H1 (cell line): ENCODE data around the gene IQCF2. TPM values are rescaled to one million over a fixed set of nuclear protein-coding genes. Genes with fewer than 3 reads are reported as not detected.

Experiments used
- CTCF ChIA-PET: fragments of 300-600 bp; sonication (Branson Sonifier 250); formaldehyde crosslinking; loops from one replicate; lab custom pipeline; 2021; ENCODE audit not compliant: partially characterized antibody; lab: Charles Lee
- POLR2A ChIA-PET: fragments of 300-600 bp; sonication (Branson Sonifier 250); formaldehyde crosslinking; loops from one replicate; lab custom pipeline; 2021; ENCODE audit warnings: inconsistent platforms; ENCODE audit not compliant: partially characterized antibody; lab: Charles Lee
- DNase-seq, 2 experiments: peaks; one replicate each; pipeline versions ENCODE4 v3.0.0 to v3.0.0-alpha.2; 2010 to 2022; ENCODE audit warnings: low spot score in 2 of 2, low read depth in 1 of 2, mixed read lengths in 1 of 2
- FAIRE-seq: peaks from 2 replicates; lab custom pipeline; 2011; peaks lifted over from hg19 to GRCh38; lab: Jason Lieb, UNC
- H2AFZ ChIP-seq: 2 replicates; pipeline ENCODE4 v1.8.1; 2012; ENCODE audit warnings: low read length, inconsistent platforms
- H2AK5ac ChIP-seq: 2 replicates; pipeline ENCODE4 v1.6.1; 2013; ENCODE audit warnings: low read depth, low read length
- H2BK120ac ChIP-seq: replicated peaks from 2 replicates; pipeline ENCODE3; 2013; ENCODE audit warnings: low read depth, low read length, inconsistent platforms
- H2BK12ac ChIP-seq: 2 replicates; pipeline ENCODE4 v1.6.1; 2013; ENCODE audit warnings: low read depth, low read length
- H2BK15ac ChIP-seq: 2 replicates; pipeline ENCODE4 v1.6.1; 2013; ENCODE audit warnings: low read length
- H2BK20ac ChIP-seq: 2 replicates; pipeline ENCODE4 v1.6.1; 2013; ENCODE audit warnings: low read length
- H2BK5ac ChIP-seq: 2 replicates; pipeline ENCODE4 v1.6.1; 2013; ENCODE audit warnings: low read depth, low read length
- H3K14ac ChIP-seq: 2 replicates; pipeline ENCODE4 v1.6.1; 2013; ENCODE audit warnings: inconsistent platforms; ENCODE audit not compliant: insufficient read length
- H3K18ac ChIP-seq: 2 replicates; pipeline ENCODE4 v1.6.1; 2013; ENCODE audit warnings: low read length; ENCODE audit errors: extremely low read depth
- H3K23ac ChIP-seq: 2 replicates; pipeline ENCODE4 v1.6.1; 2013; ENCODE audit warnings: inconsistent platforms; ENCODE audit not compliant: insufficient read length
- H3K23me2 ChIP-seq: 2 replicates; pipeline ENCODE4 v1.6.1; 2013; ENCODE audit warnings: low read depth, low read length
- H3K27ac ChIP-seq: 2 replicates; pipeline ENCODE4 v1.6.1; 2011; ENCODE audit warnings: low read depth, low read length, inconsistent platforms
- H3K27me3 ChIP-seq, 4 experiments: replicated peaks in 1 of 4; 1 replicate in 1 of 4; 2 replicates in 3 of 4; pipeline versions ENCODE4 v1.6.1 to v1.8.1; 2011 to 2013; ENCODE audit warnings: low read length in 3 of 4, mild to moderate bottlenecking in 3 of 4, inconsistent platforms in 2 of 4, mixed read lengths in 2 of 4, moderate library complexity in 1 of 4; ENCODE audit not compliant: control insufficient read depth in 3 of 4, insufficient read depth in 3 of 4; ENCODE audit errors: extremely low read depth in 1 of 4
- H3K36me3 ChIP-seq, 4 experiments: 2 replicates each; pipeline versions ENCODE4 v1.6.1 to v1.8.1; 2011 to 2013; ENCODE audit warnings: mild to moderate bottlenecking in 4 of 4, low read length in 3 of 4, moderate library complexity in 2 of 4, control low read depth in 1 of 4, inconsistent platforms in 1 of 4; ENCODE audit not compliant: insufficient read depth in 4 of 4, control insufficient read depth in 2 of 4
- H3K4ac ChIP-seq: replicated peaks from 2 replicates; pipeline ENCODE3; 2013; ENCODE audit warnings: low read length, low read depth, mixed read lengths, inconsistent platforms; ENCODE audit not compliant: insufficient read length
- H3K4me1 ChIP-seq, 4 experiments: replicated peaks in 1 of 4; 1 replicate in 1 of 4; 2 replicates in 3 of 4; pipeline versions ENCODE4 v1.6.1 to v1.8.1; 2011 to 2013; ENCODE audit warnings: low read length in 3 of 4, inconsistent platforms in 2 of 4, mixed read lengths in 1 of 4; ENCODE audit not compliant: insufficient read depth in 4 of 4, control insufficient read depth in 3 of 4
- H3K4me2 ChIP-seq, 2 experiments: 2 replicates each; pipeline versions ENCODE4 v1.6.1 to v1.8.1; 2011 to 2013; ENCODE audit warnings: low read depth in 2 of 2, low read length in 2 of 2, control low read depth in 1 of 2, inconsistent platforms in 1 of 2, mild to moderate bottlenecking in 1 of 2; ENCODE audit not compliant: insufficient read depth in 1 of 2
- H3K4me3 ChIP-seq, 4 experiments: fragments of 200-600, 300-600 bp in 1 of 4; sonication (generic), shearing (Covaris generic), sonication (Bioruptor Twin) in 1 of 4; 2 replicates each; pipeline versions ENCODE4 v1.5.1 to v1.8.1; 2011 to 2016; ENCODE audit warnings: low read length in 4 of 4, low read depth in 3 of 4, control low read depth in 2 of 4, inconsistent platforms in 2 of 4, mild to moderate bottlenecking in 2 of 4, mixed read lengths in 1 of 4, moderate library complexity in 1 of 4; ENCODE audit not compliant: insufficient read depth in 2 of 4; ENCODE audit errors: extremely low read depth in 1 of 4
- H3K56ac ChIP-seq: replicated peaks from 2 replicates; pipeline ENCODE3; 2013; ENCODE audit warnings: low read depth, mild to moderate bottlenecking, mixed read lengths, low read length, inconsistent platforms; ENCODE audit not compliant: insufficient read length
- H3K79me1 ChIP-seq: 2 replicates; pipeline ENCODE4 v1.6.1; 2013; ENCODE audit warnings: low read depth, low read length, control low read depth
- H3K79me2 ChIP-seq, 2 experiments: 2 replicates each; pipeline versions ENCODE4 v1.6.1 to v1.8.1; 2012 to 2013; ENCODE audit warnings: low read length in 2 of 2, mild to moderate bottlenecking in 2 of 2, inconsistent platforms in 1 of 2; ENCODE audit not compliant: insufficient read depth in 2 of 2, control insufficient read depth in 1 of 2
- H3K9ac ChIP-seq, 4 experiments: replicated peaks in 1 of 4; 1 replicate in 1 of 4; 2 replicates in 3 of 4; pipeline versions ENCODE4 v1.6.1 to v1.8.1; 2011 to 2013; ENCODE audit warnings: low read depth in 3 of 4, low read length in 3 of 4, control low read depth in 2 of 4, mild to moderate bottlenecking in 2 of 4, moderate library complexity in 2 of 4, inconsistent platforms in 1 of 4; ENCODE audit errors: extremely low read depth in 1 of 4
- H3K9me3 ChIP-seq, 2 experiments: 2 replicates each; pipeline versions ENCODE4 v1.6.1 to v1.8.1; 2012 to 2013; ENCODE audit warnings: mild to moderate bottlenecking in 2 of 2, moderate library complexity in 2 of 2, control low read depth in 1 of 2, inconsistent platforms in 1 of 2, low read depth in 1 of 2, low read length in 1 of 2, mixed read lengths in 1 of 2; ENCODE audit not compliant: insufficient read depth in 2 of 2
- H4K20me1 ChIP-seq, 2 experiments: replicated peaks in 1 of 2; 2 replicates each; pipeline versions ENCODE3 to v1.8.1; 2011 to 2013; ENCODE audit warnings: inconsistent platforms in 2 of 2, low read length in 2 of 2, mild to moderate bottlenecking in 1 of 2; ENCODE audit not compliant: insufficient read depth in 2 of 2, control insufficient read depth in 1 of 2
- H4K5ac ChIP-seq: 2 replicates; pipeline ENCODE4 v1.6.1; 2013; ENCODE audit warnings: low read length, low read depth, mixed read lengths, inconsistent platforms; ENCODE audit not compliant: insufficient read length
- H4K8ac ChIP-seq: 2 replicates; pipeline ENCODE4 v1.8.0; 2013; ENCODE audit warnings: mild to moderate bottlenecking, moderate library complexity, low read length, inconsistent platforms; ENCODE audit not compliant: insufficient read depth; ENCODE audit errors: extremely low read depth
- H4K91ac ChIP-seq: replicated peaks from 2 replicates; pipeline ENCODE3; 2013; ENCODE audit warnings: low read length, mixed read lengths, inconsistent platforms; ENCODE audit not compliant: insufficient read length
- CTBP2 ChIP-seq: IDR thresholded peaks from 2 replicates; pipeline ENCODE4 v1.7.0; 2011; ENCODE audit warnings: borderline replicate concordance, mild to moderate bottlenecking, moderate library complexity, mixed read lengths, low read length; ENCODE audit not compliant: insufficient read depth, insufficient read length
- GABPA ChIP-seq: IDR thresholded peaks from 2 replicates; pipeline ENCODE4 v1.6.1; 2011; ENCODE audit warnings: mild to moderate bottlenecking, low read length, moderate library complexity, borderline replicate concordance; ENCODE audit not compliant: insufficient read depth
- POLR2A ChIP-seq, 2 experiments: IDR thresholded peaks; 1 replicate in 1 of 2; 2 replicates in 1 of 2; pipeline ENCODE4 v1.6.1; 2011; ENCODE audit warnings: low read depth in 2 of 2, low read length in 2 of 2, mild to moderate bottlenecking in 2 of 2; ENCODE audit errors: control extremely low read depth in 1 of 2
- POU5F1 ChIP-seq: IDR thresholded peaks from 2 replicates; pipeline ENCODE4 v1.6.1; 2011; ENCODE audit warnings: low read depth, mild to moderate bottlenecking, low read length, moderate library complexity
- RNF2 ChIP-seq: fragments of 200-900, 300-1000 bp; sonication (generic); IDR thresholded peaks from 2 replicates; pipeline ENCODE4 v1.7.1; 2016; ENCODE audit warnings: borderline replicate concordance, low read depth, mild to moderate bottlenecking, antibody characterized with exemption, low read length; ENCODE audit not compliant: poor library complexity, severe bottlenecking; ENCODE audit errors: missing control alignments
- SIRT6 ChIP-seq: IDR thresholded peaks from one replicate; pipeline ENCODE4 v1.7.1; 2012; ENCODE audit warnings: low read length, inconsistent platforms
- SP2 ChIP-seq: IDR thresholded peaks from 2 replicates; pipeline ENCODE4 v1.6.1; 2012; ENCODE audit warnings: mild to moderate bottlenecking, low read length, inconsistent platforms
- SUZ12 ChIP-seq: fragments of 200-600 bp; sonication (generic); IDR thresholded peaks from 2 replicates; pipeline ENCODE4 v1.6.1; 2012; ENCODE audit warnings: mild to moderate bottlenecking, inconsistent platforms, low read length, moderate library complexity, mixed read lengths
- TBP ChIP-seq: IDR thresholded peaks from 2 replicates; pipeline ENCODE4 v1.6.1; 2011; ENCODE audit warnings: low read depth, low read length, improper control_type of control experiment
- WGBS, 2 experiments: shearing (Covaris generic) in 1 of 2; methylation state at CpG; one replicate each; pipeline versions ENCODE4 v1.1.6 to v1.1.7; 2013 to 2015; ENCODE audit warnings: low lambda C conversion rate in 2 of 2, mixed read lengths in 2 of 2, inconsistent platforms in 1 of 2, low coverage in 1 of 2, missing lambda C conversion rate in 1 of 2; ENCODE audit not compliant: insufficient replicate concordance in 2 of 2, insufficient coverage in 1 of 2, insufficient read length in 1 of 2; ENCODE audit errors: extremely low coverage in 1 of 2, missing lambda C conversion rate in 1 of 2; 5-methylcytosine and 5-hydroxymethylcytosine counted together
- polyA plus RNA-seq, 7 experiments: library from polyadenylated mRNA; depleted of rRNA in 3 of 7; stranded (reverse) in 5 of 7; unstranded in 2 of 7; fragments of >200 nt in 5 of 7; fragments of 200-250 nt in 2 of 7; gene quantifications; 1 replicate in 5 of 7; 2 replicates in 1 of 7; 4 replicates in 1 of 7; pipeline versions ENCODE4 v1.2.1 to v1.2.3, GENCODE V29; 2011 to 2013; ENCODE audit warnings: missing spikeins in 2 of 7, mixed read lengths in 2 of 7
- total RNA-seq: library from RNA; stranded (reverse); fragmentation: NEBNext Ultra II Directional; extraction: Animal tissue kit (Norgen Biotek cat#: 25700); gene quantifications from 2 replicates; pipeline ENCODE4 v1.2.1, GENCODE V29; 2021
- TF ChIP-seq, protein P1 (sequence below): IDR thresholded peaks from 2 replicates; pipeline ENCODE4 v1.6.1; 2011; ENCODE audit warnings: low read depth, mild to moderate bottlenecking, low read length; ENCODE audit not compliant: insufficient read depth
- TF ChIP-seq, protein P2 (sequence below): IDR thresholded peaks from 2 replicates; pipeline ENCODE4 v1.6.1; 2012; ENCODE audit warnings: inconsistent platforms

IQCF2 gene
- total and polyA plus RNA-seq, 2 of the 8 experiments (the other 6 are each of a cell fraction or from before 2014, with no cell fraction given) = not detected

DNA sequence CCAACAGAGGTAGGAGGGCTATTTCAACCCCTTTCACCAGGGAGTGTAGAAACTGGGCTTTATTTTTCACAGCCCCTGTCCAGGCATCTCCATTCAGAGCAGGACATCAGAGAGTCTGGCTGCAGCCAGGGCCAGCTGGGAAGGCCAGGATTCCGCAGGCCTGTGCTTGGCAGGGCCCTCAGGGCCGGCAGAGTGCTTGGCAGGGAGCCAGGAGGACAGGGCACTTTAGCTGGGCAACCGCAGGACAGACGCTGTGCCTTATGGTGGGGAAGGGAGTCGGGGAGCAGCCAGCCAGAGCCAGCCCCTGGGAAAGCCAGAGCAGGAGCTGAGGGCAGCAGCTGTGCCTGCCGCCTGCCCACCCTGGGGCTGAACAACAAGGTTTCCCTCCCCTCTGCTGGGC lies 47.9 kb upstream of the IQCF2 start:
- H3K18ac ChIP-seq = no peak overlapping the region
- H4K20me1 ChIP-seq = no peaks in the 10 kb centered on the region
- H3K56ac ChIP-seq = no peak overlapping the region
- ChIA-PET CTCF (interaction anchor here (0.9 to 4.7 kb wide), 5 partner anchors 11 to 103 kb away, joined by 3 to 24 read pairs (median 11); no protein-coding TSS in a partner anchor), POLR2A (interaction anchor here (1.0 to 1.2 kb wide), 2 partner anchors 14 to 107 kb away, joined by 3 read pairs; partner anchors contain the start of gene GRM2)
- no peaks in the 10 kb centered on the region for H3K27me3 ChIP-seq
- H3K4me3 ChIP-seq = no peak overlapping the region
- H3K79me1 ChIP-seq = no peaks in the 10 kb centered on the region
- H2BK120ac ChIP-seq = no peak overlapping the region
- H3K14ac ChIP-seq = no peak overlapping the region
- 94% methylated on average over 6 of the region's 6 CpGs; no CpG with 5 or more reads in 1 of the 2 experiments for WGBS, 2 experiments
- H4K5ac ChIP-seq = no peak overlapping the region
- no peak overlapping the region for H2BK12ac ChIP-seq
- no peaks in the 10 kb centered on the region for H3K36me3 ChIP-seq
- H3K4ac ChIP-seq = no peak overlapping the region
- no peak overlapping the region for H3K9ac ChIP-seq
- no peak for TF ChIP-seq POLR2A (IDR thresholded peaks at IDR 0.05; ENCODE audit: control extremely low read depth in 1 of 2, low read depth in 2 of 2, low read length in 2 of 2)
- no peak for TF ChIP-seq SUZ12
- no peak for TF ChIP-seq GABPA
- TF ChIP-seq CTBP2 = no peak
- TF ChIP-seq, protein P1, sequence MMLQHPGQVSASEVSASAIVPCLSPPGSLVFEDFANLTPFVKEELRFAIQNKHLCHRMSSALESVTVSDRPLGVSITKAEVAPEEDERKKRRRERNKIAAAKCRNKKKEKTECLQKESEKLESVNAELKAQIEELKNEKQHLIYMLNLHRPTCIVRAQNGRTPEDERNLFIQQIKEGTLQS = no peak
- TF ChIP-seq TBP = no peak
- no peak for TF ChIP-seq POU5F1
- TF ChIP-seq RNF2 = no peak
- TF ChIP-seq SP2 = no peak
- TF ChIP-seq SIRT6 = no peak
- TF ChIP-seq, protein P2, sequence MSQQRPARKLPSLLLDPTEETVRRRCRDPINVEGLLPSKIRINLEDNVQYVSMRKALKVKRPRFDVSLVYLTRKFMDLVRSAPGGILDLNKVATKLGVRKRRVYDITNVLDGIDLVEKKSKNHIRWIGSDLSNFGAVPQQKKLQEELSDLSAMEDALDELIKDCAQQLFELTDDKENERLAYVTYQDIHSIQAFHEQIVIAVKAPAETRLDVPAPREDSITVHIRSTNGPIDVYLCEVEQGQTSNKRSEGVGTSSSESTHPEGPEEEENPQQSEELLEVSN = no peak
- no peaks in the 10 kb centered on the region; a peak in 1 of 4 replicates for H3K9me3 ChIP-seq
- H4K91ac ChIP-seq = no peak overlapping the region
- DNase-seq (no peak), FAIRE-seq (no peak)
- H3K79me2 ChIP-seq = no peaks in the 10 kb centered on the region
- no peaks in the 10 kb centered on the region for H3K4me1 ChIP-seq
- H3K23me2 ChIP-seq = no peaks in the 10 kb centered on the region
- H2AK5ac ChIP-seq = no peak overlapping the region
- H3K23ac ChIP-seq = no peak overlapping the region
- H2BK15ac ChIP-seq = no peak overlapping the region
- no peak overlapping the region for H2AFZ ChIP-seq
- no peak overlapping the region for H3K4me2 ChIP-seq
- no peak overlapping the region for H4K8ac ChIP-seq
- no peak overlapping the region for H3K27ac ChIP-seq
- no peak overlapping the region for H2BK20ac ChIP-seq
- no peak overlapping the region for H2BK5ac ChIP-seq
